Testis (tissue), 3 donors: ENCODE data around the gene SLAMF9. TPM values are rescaled to one million over a fixed set of nuclear protein-coding genes. Genes with fewer than 3 reads are reported as not detected.

Experiments
- DNase-seq: peaks from one replicate; pipeline ENCODE4 v3.0.0-alpha.2; 2019
- H3K27ac ChIP-seq, 2 donors: fragments of 200-600 bp; sonication (generic); one replicate each; pipeline ENCODE4 v1.5.1; 2019
- H3K27me3 ChIP-seq: fragments of 200-600 bp; sonication (generic); one replicate; pipeline ENCODE4 v1.5.1; 2019
- H3K36me3 ChIP-seq: fragments of 200-600 bp; sonication (generic); one replicate; pipeline ENCODE4 v1.5.1; 2017; ENCODE audit warnings: low read depth; ENCODE audit errors: missing control alignments
- H3K4me1 ChIP-seq: fragments of 200-600 bp; sonication (generic); one replicate; pipeline ENCODE4 v1.5.1; 2019
- H3K4me3 ChIP-seq, 2 donors: fragments of 200-600 bp; sonication (generic); one replicate each; pipeline ENCODE4 v1.5.1; 2017 to 2019
- H3K9me3 ChIP-seq: fragments of 200-600 bp; sonication (generic); one replicate; pipeline ENCODE4 v1.5.1; 2017
- CTCF ChIP-seq, 3 experiments: fragments of 450-650 bp in 2 of 3; fragments of 200-600 bp in 1 of 3; sonication (generic) in 1 of 3; IDR thresholded peaks; one replicate each; pipeline ENCODE4 v1.5.1; 2016 to 2019; ENCODE audit warnings: antibody characterized with exemption in 3 of 3, mild to moderate bottlenecking in 2 of 3, moderate library complexity in 1 of 3
- POLR2A ChIP-seq: fragments of 450-650 bp; IDR thresholded peaks from one replicate; pipeline ENCODE4 v1.6.1; 2017; ENCODE audit warnings: antibody characterized with exemption, mild to moderate bottlenecking, moderate library complexity
- WGBS, 2 donors: methylation state at CpG; one replicate each; pipeline ENCODE4 v1.1.5; 2018; 5-methylcytosine and 5-hydroxymethylcytosine counted together
- intact Hi-C: fragments of 100-400 bp; cut with DNase I; formaldehyde crosslinking; loops from one replicate; pipeline ENCODE4 v1.15.1; 2023; ENCODE audit warnings: low total_unique reads
- polyA plus RNA-seq: library from polyadenylated mRNA; stranded (reverse); fragments of 350-450 nt; fragmentation: Illumina TruSeq; extraction: RNeasy Lipid Tissue Mini Kit (QIAGEN cat#74804); gene quantifications from one replicate; pipeline ENCODE4 v1.2.3, GENCODE V29; 2014; ENCODE audit warnings: low read depth, low replicate concordance; ENCODE audit not compliant: insufficient read depth
- total RNA-seq, 2 donors: library from RNA; depleted of rRNA; stranded (reverse); fragments of >200 nt; gene quantifications; one replicate each; pipeline ENCODE4 v1.2.3, GENCODE V29; 2016

SLAMF9 gene
- total and polyA plus RNA-seq, 3 donors from 2014 or later, result 0.74 to 2.0 TPM; not detected in 1

GRCh38 chr1:159935719-159936272 lies 18.2 kb downstream of the SLAMF9 start:
- intact Hi-C loops, result no loop called here
- Histone ChIP-seq H3K4me3 (no peak overlapping the region), H3K9me3 (no peaks in the 10 kb centered on the region), H3K36me3 (no peaks in the 10 kb centered on the region), H3K27me3 (no peaks in the 10 kb centered on the region), H3K4me1 (peaks cover 3% of the 10 kb centered on the region), H3K27ac (no peak overlapping the region)
- WGBS, 2 donors, result 69 to 74% methylated on average over 4 of the region's 4 CpGs
- no peak for TF ChIP-seq CTCF (IDR thresholded peaks at IDR 0.05)
- no peak for TF ChIP-seq POLR2A
- DNase-seq, result no peak

GRCh38 chr1:159935305-159935704 lies 18.7 kb downstream of the SLAMF9 start:
- intact Hi-C loops, result no loop called here
- Histone ChIP-seq H3K4me1 (peaks cover 3% of the 10 kb centered on the region), H3K9me3 (no peaks in the 10 kb centered on the region), H3K27me3 (no peaks in the 10 kb centered on the region), H3K36me3 (no peaks in the 10 kb centered on the region), H3K27ac (no peak overlapping the region), H3K4me3 (no peak overlapping the region)
- 93% methylated on average over 11 of the region's 11 CpGs for WGBS, 2 donors
- no peak for DNase-seq
- TF ChIP-seq CTCF (IDR thresholded peaks at IDR 0.05), result no peak
- no peak for TF ChIP-seq POLR2A

- no peaks in the 10 kb centered on the region for H3K27me3 ChIP-seq
- 89 to 95% methylated on average over 8 to 14 of the region's 14 CpGs for WGBS, 2 donors
- peaks cover 3% of the 10 kb centered on the region for H3K4me1 ChIP-seq
- TF ChIP-seq POLR2A (no peak), CTCF (IDR thresholded peaks at IDR 0.05) (no peak)
- no peaks in the 10 kb centered on the region for H3K9me3 ChIP-seq
- no peak overlapping the region for H3K27ac ChIP-seq
- no peaks in the 10 kb centered on the region for H3K36me3 ChIP-seq
- no peak overlapping the region for H3K4me3 ChIP-seq
- no peak for DNase-seq
- intact Hi-C loops, result no loop called here
Observed at GRCh38 chr1:159934136-159935039, 19.6 kb downstream of the SLAMF9 start.

- H3K4me3 ChIP-seq, result no peak overlapping the region
- intact Hi-C loops, result no loop called here
- no peaks in the 10 kb centered on the region for H3K9me3 ChIP-seq
- 81 to 86% methylated on average over 4 of the region's 4 CpGs for WGBS, 2 donors
- TF ChIP-seq CTCF (IDR thresholded peaks at IDR 0.05), result no peak
- TF ChIP-seq POLR2A, result no peak
- no peaks in the 10 kb centered on the region for H3K27me3 ChIP-seq
- H3K4me1 ChIP-seq, result peaks cover 3% of the 10 kb centered on the region
- no peak for DNase-seq
- no peak overlapping the region for H3K27ac ChIP-seq
- no peaks in the 10 kb centered on the region for H3K36me3 ChIP-seq
Observed at GRCh38 chr1:159933347-159933746, 20.7 kb downstream of the SLAMF9 start.
